Activated naive CD8-positive, alpha-beta T cell treated with anti-CD3 and anti-CD28 coated beads, Interleukin-2, amount 50 U/mL, for 16 hours (primary cell): Measurements from ENCODE around the gene PLPP2.
"Not testable (repeated sequence)": the region's sequence is repeated elsewhere in the genome, so short reads cannot be mapped to it uniquely, and the experiment has no call there.

Experiments
- DNase-seq: peaks from one replicate; pipeline ENCODE4 v3.0.0-alpha.2; 2020; ENCODE audit warnings: low read depth, low spot score

The PLPP2 gene

GRCh38 chr19:271856-272255, 19.3 kb downstream of the PLPP2 start:
- DNase-seq = no peak

GRCh38 chr19:270766-271318, 20.4 kb downstream of the PLPP2 start:
- not testable (repeated sequence) for DNase-seq

GRCh38 chr19:269241-269640, 22.0 kb downstream of the PLPP2 start:
- no peak for DNase-seq

GRCh38 chr19:262125-262524, 29.1 kb downstream of the PLPP2 start:
- DNase-seq = no peak

- DNase-seq = not testable (repeated sequence)
These were observed 34.4 kb downstream of the PLPP2 start for GRCh38 chr19:256804-257203.

GRCh38 chr19:252421-253186, 38.6 kb downstream of the PLPP2 start:
- not testable (repeated sequence) for DNase-seq

GRCh38 chr19:246551-246950, 44.7 kb downstream of the PLPP2 start:
- no peak for DNase-seq

- DNase-seq = not testable (repeated sequence)
These were observed 45.3 kb downstream of the PLPP2 start for GRCh38 chr19:245900-246299.

GRCh38 chr19:245457-245856, 45.7 kb downstream of the PLPP2 start:
- no peak for DNase-seq
